GM18951 (cell line): ENCODE data around the gene P3H4.

Source experiments
- POLR2A ChIP-seq: IDR thresholded peaks from 4 replicates; pipeline ENCODE4 v1.6.1; 2011; ENCODE audit warnings: mild to moderate bottlenecking; ENCODE audit not compliant: insufficient read length, insufficient read depth; ENCODE audit errors: extremely low read depth
- in situ Hi-C: fragments of 300-500 bp; cut with MboI; formaldehyde crosslinking; loops from one replicate; pipeline ENCODE4 v1.12.0; 2022; ENCODE audit warnings: low sequenced_read_pairs, mixed read lengths, inconsistent platforms; ENCODE audit not compliant: unreplicated experiment

Gene P3H4

DNA sequence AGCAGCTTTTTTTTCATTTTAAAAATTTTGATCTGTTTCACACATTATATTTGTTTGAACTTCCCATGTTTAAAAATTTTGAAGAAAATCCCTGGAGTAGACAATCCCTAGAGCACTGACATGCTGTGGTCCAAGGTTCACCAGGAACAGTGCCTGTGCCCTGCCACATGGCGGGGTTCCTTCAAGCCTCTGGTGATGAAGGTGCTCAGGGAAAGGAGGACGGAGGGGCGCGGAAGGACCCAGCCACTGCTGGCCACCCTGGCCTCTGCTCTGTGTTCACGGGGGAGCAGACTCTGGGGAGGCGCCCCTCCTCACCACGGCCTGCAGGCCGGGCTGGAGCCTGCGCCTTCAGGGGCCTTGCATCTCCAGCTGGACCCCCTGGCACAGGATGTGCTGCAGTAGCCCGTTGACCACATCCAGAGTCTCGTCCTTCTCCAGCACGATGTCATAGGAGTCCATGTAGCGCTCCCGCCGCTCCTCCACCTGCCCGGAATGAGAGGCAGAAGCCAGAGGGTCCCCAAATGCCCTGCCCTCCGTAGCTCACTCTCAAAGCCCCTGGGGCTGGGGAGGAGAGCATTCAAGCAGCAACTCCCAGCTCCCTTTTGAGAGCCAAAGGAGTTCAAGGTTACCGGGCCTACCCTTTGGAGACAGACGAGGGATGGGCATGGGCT lies 13.6 kb upstream of the P3H4 start:
- no peak for TF ChIP-seq POLR2A
- in situ Hi-C loops, result no loop called here

DNA sequence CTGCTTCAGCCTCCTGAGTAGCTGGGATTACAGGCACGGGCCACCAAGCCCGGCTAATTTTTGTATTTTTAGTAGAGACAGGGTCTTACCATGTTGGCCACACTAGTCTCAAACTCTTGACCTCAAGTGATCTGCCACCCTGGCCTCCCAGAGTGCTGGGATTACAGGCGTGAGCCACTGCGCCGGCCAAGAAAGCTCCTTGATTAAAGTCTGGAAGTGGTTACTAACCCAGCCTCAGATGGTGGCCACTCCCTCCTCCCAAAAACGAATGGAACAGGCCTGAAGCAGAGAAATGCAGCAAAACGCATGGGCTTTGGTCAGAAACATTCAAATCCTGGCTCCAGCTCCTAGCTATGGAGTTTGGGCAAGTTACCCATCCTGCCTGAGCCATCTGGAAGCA lies 12.3 kb upstream of the P3H4 start:
- TF ChIP-seq POLR2A, result no peak
- in situ Hi-C loops, result no loop called here

DNA sequence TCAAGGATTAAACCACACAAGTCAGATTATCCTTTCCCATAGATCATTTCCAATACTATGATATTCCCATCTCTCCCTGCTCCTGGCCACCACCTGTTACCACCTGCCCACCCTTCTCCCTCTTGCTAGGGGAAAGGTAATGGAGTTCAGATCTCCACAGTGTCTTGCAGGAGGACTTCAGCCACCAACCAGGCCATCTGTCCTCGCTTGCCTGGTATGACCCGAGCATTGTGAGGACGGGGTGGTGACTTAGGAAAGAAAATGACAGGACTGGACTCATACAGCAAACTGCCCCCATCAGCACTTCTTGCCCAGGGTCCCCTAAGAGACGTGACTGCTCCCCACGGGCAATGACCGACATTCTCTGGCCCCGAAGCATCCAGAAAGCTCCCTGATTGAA lies 11.8 kb upstream of the P3H4 start:
- TF ChIP-seq POLR2A, result no peak
- in situ Hi-C loops, result no loop called here

DNA sequence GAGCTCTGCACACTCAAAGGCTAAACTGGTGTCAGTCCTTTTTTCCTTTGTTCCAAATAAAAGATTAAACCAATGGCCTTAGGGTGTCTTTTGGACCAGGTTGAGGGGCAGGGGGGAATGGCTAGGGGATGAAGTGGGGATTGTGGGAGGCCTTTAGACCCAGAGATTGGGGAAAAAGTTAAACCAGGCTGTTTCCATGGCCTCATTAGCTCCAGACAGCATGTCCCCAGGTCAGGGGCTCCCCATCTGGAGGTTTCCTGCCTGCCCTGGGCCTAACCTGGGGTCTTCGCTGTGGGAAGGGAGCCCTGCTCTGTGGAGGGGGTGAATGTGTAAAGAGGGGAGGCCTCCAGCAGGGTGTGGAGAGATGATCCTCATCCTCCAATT lies 11.4 kb upstream of the P3H4 start:
- TF ChIP-seq POLR2A, result no peak
- in situ Hi-C loops, result no loop called here

DNA sequence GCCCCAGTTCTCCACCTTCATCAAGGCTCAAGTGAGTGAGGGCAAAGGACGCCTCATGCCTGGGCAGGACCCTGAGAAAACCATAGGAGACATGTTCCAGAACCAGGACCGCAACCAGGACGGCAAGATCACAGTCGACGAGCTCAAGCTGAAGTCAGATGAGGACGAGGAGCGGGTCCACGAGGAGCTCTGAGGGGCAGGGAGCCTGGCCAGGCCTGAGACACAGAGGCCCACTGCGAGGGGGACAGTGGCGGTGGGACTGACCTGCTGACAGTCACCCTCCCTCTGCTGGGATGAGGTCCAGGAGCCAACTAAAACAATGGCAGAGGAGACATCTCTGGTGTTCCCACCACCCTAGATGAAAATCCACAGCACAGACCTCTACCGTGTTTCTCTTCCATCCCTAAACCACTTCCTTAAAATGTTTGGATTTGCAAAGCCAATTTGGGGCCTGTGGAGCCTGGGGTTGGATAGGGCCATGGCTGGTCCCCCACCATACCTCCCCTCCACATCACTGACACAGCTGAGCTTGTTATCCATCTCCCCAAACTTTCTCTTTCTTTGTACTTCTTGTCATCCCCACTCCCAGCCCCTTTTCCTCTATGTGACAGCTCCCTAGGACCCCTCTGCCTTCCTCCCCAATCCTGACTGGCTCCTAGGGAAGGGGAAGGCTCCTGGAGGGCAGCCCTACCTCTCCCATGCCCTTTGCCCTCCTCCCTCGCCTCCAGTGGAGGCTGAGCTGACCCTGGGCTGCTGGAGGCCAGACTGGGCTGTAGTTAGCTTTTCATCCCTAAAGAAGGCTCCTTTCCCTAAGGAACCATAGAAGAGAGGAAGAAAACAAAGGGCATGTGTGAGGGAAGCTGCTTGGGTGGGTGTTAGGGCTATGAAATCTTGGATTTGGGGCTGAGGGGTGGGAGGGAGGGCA lies 10.7 kb upstream of the P3H4 start:
- in situ Hi-C loops, result no loop called here

DNA sequence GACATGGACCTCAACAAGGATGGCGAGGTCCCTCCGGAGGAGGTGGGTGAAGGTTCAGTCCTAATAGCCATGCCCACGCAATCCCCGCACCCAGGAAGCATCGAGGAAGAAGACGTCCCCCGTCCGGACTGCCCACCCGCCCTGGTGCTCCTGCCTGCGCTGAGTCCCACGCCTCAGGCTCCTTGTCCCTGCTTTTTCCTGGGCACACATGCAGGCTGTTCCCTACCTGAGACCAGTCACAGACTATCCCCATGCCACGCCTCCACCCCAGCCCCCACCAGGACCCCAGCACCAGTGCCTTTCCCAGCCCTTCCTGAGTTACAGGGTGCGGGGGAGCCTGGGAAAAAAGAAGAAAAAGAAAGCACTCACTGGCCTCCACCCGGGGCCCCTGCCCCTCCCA lies 10.0 kb upstream of the P3H4 start:
- no peak for TF ChIP-seq POLR2A
- in situ Hi-C loops, result no loop called here

More for the DNA sequence above, 10.7 kb upstream of the P3H4 start:
- no peak for TF ChIP-seq POLR2A

DNA sequence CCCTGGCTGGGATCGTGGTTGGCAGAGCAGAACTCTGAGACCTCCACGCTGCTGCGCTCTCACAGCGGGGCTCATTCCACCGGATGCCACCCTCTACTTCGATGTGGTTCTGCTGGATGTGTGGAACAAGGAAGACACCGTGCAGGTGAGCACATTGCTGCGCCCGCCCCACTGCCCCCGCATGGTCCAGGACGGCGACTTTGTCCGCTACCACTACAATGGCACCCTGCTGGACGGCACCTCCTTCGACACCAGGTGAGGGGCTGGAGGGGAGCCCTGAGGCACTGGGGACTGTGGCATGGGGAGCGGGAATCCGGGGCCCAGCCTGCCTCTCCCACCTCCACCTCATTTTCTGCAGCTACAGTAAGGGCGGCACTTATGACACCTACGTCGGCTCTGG lies 6.3 kb upstream of the P3H4 start:
- in situ Hi-C loops, result no loop called here
- no peak for TF ChIP-seq POLR2A

DNA sequence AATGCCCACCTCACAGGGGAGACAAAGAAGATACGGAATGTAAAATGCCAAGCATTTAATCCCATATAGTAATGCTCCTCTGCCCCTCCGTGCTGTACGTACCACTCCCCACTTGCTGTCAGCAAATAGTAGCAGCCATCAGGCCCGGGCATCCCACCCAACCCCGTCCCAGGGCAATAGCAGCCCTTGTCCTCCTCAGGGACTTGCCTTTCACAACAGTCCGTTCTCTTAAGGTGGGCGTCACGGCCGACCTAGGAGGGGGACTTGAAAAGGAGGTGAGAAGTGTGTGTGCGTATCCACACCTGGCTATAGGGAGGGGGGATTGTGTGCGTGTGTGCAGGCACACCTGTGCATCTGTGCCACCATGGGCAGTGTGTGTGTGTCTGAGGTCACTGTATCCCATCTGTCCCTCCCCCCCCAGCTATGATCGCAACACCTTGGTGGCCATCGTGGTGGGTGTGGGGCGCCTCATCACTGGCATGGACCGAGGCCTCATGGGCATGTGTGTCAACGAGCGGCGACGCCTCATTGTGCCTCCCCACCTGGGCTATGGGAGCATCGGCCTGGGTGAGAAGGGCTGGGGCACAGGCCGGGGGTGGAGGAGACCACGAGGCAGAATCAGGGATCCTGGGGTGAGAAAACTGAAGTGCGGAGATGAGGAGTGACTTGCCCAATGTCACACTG lies 5.0 kb upstream of the P3H4 start:
- in situ Hi-C loops, result no loop called here
- no peak for TF ChIP-seq POLR2A

DNA sequence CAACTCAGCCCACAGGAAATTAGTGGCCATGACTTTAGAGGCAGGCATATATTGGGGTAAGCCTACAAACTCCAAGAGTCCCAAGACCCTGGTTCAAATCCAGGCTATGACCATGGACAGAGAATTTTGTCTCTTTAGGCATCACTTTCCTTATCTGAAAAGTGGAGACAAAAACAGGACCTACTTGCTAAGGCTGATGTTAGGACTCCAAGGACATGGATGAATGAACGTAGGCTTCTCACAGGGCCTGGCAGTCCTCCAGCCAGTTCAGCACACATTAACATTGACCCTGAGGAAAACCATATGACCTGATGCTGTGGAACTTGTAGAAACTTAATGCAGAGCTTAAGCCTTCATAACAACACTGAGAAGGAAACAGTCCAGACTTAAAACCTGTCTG lies 2.4 kb upstream of the P3H4 start:
- in situ Hi-C loops, result no loop called here
- TF ChIP-seq POLR2A, result no peak

DNA sequence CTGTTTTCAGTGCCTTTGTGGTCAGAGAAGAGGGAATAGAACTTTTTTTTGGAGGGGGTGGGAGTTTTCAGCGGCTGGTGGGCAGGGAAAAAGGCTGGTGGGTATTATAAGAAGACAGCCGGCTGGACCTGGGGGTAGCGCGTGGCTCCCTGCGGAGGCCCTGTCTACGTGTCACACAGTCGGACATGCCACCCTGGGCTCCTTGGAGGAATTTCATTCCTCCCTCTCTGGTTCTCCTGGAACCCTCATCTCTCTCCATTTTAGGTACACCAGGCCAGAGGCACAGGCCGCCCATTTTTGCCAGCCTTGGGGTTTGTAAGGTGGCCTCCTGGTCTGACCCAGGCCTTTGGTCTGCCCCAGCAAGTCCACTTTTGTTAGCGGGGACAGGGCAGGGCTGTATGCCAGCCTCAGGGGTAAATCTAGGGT lies 2.0 kb upstream of the P3H4 start:
- TF ChIP-seq POLR2A, result no peak
- in situ Hi-C loops, result no loop called here

DNA sequence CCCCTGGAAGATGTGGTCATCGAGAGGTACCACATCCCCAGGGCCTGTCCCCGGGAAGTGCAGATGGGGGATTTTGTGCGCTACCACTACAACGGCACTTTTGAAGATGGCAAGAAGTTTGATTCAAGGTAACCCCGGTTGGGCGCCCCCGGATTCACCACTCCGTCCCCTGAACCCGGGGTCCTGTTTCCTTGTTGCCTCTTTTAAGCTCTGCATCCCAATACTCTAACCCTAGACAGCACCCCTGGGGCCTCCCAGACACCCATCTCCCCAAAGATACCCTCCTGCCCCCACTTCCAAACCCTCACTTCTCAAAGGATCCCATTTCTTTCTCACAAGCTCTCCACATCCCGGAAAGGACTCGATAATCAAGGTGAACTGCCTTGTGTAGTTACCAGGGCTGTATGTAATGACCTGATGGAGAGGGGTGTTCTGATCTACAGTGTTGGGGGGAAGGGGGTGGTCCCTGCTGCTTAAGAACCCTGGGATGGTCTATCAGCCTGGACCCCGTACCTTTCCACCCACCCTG lies 1.5 kb upstream of the P3H4 start:
- no peak for TF ChIP-seq POLR2A
- in situ Hi-C loops, result no loop called here

DNA sequence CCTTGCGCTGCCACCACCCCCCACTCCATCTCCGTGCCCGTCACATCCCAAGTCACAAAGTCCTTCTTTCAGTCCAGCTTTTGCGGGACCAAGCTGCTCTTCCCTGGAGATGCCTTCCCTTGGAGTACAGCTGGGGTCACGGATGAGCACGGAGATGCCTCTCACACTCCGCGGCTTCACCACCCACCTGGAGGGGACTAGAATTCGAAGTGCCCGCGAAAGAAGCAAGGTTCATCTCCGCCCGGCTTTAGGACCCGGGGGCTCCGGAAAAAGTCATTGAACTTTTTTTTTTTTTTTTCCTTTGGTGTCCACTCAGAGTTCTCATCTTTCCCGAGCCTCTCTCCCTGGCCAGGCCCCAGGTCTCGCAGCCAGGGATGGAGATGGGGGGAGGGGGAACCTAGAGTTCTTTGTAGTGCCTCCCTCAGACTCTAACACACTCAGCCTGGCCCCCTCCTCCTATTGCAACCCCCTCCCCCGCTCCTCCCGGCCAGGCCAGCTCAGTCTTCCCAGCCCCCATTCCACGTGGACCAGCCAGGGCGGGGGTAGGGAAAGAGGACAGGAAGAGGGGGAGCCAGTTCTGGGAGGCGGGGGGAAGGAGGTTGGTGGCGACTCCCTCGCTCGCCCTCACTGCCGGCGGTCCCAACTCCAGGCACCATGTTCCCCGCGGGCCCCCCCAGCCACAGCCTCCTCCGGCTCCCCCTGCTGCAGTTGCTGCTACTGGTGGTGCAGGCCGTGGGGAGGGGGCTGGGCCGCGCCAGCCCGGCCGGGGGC lies 817 bp upstream of the P3H4 start, which contains the start of gene FKBP10:
Gene FKBP10 (plus strand): TSS at position 624 of the 771 bp plus-strand sequence. CDS start 31 bp downstream, at position 655.
- in situ Hi-C loops, result no loop called here
- no peak for TF ChIP-seq POLR2A
